NCI-H2227 treated with DMSO at 0.1 percent for 48 hours (cell line): Measurements from ENCODE around the gene SDR39U1.
"Not testable (repeated sequence)": the region's sequence is repeated elsewhere in the genome, so short reads cannot be mapped to it uniquely, and the experiment has no call there.

Source experiments
- DNase-seq: peaks from one replicate; lab custom pipeline; 2025; lab: John Stamatoyannopoulos, UW

Gene SDR39U1, protein sequence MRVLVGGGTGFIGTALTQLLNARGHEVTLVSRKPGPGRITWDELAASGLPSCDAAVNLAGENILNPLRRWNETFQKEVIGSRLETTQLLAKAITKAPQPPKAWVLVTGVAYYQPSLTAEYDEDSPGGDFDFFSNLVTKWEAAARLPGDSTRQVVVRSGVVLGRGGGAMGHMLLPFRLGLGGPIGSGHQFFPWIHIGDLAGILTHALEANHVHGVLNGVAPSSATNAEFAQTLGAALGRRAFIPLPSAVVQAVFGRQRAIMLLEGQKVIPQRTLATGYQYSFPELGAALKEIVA

DNA sequence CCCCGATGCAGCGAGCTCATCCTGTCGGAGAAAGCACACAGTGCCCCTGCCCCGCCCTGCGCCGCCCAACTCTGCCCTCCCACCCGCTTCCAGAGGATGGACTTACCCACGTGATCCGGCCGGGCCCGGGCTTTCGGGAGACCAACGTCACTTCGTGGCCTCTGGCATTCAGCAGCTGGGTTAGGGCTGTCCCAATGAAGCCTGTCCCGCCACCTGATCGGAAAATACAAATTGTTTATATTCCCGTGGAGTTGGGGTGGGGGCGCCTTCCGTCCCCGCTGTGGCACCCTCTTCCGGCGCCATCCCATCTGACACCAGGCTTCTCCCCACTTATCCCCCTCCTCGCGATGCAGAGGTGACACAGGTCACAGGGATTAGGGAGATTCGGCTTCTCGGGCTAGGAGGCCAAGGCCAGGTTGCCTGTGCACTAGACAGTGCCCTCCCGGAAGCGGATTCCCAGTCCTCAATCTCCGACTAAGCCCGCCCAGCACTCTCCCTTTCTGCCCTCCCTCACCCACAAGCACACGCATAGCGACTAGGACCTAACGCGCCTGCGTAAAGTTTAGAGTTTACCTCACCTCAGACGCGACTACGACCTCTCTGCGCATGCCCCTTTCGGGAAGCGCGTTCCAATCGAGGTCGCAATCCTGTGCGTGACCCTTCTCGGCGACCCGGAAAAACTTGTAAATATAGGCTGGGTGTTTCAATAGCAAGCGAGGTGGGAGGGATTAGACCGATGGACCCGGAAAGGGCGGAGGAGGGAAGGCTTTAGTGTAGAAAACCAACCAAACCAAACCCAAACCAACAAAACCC is at the start of gene SDR39U1:
Gene SDR39U1, minus strand, starts transcription at position 537 of the 813 bp plus-strand sequence. Its CDS starts 7 bp downstream, at position 530.
- DNase-seq, result peak; percentile 98

GRCh38 chr14:24491586-24492408 is 49.2 kb upstream of the SDR39U1 start:
- not testable (repeated sequence) for DNase-seq

DNA sequence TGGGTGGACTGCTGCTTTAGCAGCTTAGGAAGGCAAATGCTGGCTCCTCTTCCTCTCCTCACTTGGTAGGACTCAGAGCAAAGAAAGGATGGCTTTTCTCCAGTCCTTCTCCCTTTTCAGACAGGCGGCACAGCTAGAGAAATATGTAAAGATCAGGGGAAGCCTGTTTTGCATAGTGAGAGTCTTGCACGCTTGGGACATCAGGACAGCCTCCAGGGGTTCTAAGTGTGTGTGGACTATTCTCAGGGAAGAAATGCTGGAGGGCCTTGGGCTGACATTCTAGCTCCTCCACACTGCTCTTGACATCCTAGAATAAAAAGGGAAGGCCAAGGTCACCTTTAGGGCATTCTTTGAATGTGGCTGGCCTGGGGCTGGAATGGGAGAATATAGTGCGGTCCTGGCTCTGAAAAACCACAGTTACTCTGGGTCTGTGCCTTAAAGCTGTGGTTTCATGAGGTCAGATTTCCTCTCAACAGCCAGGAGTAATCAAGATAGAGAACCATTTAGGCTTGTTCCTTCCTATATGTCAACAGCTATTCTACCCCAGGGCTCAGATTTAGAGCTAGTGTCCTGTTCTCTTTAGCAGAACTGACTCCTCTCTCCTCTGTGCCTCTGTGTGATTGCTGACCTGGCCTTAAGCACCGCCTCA is 41.2 kb upstream of the SDR39U1 start:
- DNase-seq, result no peak

DNA sequence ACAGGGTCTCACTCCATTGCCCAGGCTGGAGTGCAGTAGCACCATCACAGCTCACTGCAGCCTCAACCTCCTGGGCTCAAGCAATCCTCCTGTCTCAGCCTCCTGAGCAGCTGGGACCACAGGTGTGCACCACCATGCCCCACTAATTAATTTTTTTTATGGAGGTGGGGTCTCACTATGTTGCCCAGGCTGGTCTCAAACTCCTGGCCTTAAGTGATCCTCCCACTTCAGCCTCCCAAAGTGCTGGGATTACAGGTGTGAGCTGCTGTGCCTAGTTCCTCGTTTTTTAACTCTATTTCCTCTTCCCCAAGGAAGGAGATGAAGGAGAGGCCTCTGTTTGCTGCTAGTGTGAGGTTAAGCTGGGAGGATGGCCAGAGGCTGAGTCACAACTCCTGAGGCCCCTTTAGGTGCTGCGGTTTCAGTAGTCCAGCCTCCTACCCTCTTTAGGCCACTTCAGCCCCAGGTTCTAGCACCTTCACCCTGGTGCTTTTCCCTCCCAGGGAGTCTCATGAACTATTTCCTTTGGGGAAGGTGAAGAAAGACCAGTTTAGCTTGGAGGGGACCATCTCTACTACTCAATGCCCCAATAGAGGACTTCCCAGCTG is 40.2 kb upstream of the SDR39U1 start:
- DNase-seq, result not testable (repeated sequence)

GRCh38 chr14:24481622-24482324 is 39.2 kb upstream of the SDR39U1 start:
- no peak for DNase-seq

DNA sequence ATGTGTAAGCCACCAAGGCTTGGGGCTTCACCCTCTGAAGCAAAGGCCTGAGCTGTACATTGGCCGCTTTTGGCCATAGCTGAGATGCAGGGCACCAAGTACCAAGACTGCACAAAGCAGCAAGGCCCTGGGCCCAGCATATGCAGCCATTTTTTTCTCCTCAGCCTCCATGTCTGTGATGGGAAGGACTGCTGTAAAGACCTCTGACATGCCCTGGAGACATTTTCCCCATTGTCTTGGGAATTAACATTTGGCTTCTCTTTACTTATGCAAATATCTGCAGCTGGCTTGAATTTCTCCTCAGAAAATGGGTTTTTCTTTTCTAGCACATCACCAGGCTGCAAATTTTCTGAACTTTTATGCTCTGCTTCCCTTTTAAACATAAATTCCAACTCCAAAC is 37.4 kb upstream of the SDR39U1 start:
- not testable (repeated sequence) for DNase-seq

GRCh38 chr14:24475261-24475660 is 32.7 kb upstream of the SDR39U1 start:
- no peak for DNase-seq

DNA sequence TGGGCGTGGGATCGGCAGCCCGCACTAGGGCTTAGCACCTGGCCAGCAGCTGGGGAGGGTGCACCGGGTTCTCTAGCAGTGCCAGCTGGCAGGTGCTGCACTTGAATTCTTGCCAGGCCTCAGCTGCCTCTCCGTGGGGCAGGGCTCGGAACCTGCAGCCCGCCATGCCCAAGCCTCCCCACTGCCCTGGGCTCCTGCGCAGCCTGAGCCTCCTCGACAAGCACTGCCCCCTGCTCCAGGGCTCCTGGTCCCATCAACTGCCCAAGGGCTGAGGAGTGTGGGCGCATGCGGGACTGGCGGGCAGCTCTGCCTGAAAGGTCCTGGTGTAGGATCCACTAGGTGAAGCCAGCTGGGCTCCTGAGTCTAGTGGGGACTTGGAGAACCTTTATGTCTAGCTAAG is 30.6 kb upstream of the SDR39U1 start:
- DNase-seq, result no peak

DNA sequence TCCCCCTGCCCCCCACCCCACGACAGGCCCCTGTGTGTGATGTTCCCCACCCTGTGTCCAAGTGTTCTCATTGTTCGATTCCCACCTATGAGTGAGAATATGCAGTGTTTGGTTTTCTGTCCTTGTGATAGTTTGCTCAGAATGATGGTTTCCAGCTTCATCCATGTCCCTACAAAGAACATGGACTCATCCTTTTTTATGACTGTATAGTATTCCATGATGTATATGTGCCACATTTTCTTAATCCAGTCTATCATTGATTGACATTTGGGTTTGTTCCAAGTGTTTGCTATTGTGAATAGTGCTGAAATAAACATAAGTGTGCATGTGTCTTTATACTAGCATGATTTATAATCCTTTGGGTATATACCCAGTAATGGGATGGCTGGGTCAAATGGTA is 27.9 kb upstream of the SDR39U1 start:
- not testable (repeated sequence) for DNase-seq

GRCh38 chr14:24465805-24466204 is 23.2 kb upstream of the SDR39U1 start:
- no peak for DNase-seq

DNA sequence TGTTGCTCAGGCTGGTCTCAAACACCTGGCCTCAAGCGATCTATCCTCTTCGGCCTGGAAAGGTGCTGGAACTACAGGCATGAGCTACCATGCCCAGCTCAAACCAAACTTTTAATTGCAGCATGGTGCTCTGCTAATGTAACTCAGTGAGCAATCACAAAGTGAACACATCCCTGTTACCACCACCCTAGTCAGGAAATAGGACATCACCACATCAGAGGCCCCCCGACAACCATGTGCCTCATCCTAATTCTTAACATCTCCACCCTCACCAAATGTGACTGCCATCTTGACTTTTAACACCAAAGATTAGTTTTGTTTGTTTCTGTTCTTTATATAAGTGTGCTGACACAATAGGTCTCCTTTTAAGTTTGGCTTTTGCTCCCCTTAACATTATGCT is 22.8 kb upstream of the SDR39U1 start:
- DNase-seq, result no peak

DNA sequence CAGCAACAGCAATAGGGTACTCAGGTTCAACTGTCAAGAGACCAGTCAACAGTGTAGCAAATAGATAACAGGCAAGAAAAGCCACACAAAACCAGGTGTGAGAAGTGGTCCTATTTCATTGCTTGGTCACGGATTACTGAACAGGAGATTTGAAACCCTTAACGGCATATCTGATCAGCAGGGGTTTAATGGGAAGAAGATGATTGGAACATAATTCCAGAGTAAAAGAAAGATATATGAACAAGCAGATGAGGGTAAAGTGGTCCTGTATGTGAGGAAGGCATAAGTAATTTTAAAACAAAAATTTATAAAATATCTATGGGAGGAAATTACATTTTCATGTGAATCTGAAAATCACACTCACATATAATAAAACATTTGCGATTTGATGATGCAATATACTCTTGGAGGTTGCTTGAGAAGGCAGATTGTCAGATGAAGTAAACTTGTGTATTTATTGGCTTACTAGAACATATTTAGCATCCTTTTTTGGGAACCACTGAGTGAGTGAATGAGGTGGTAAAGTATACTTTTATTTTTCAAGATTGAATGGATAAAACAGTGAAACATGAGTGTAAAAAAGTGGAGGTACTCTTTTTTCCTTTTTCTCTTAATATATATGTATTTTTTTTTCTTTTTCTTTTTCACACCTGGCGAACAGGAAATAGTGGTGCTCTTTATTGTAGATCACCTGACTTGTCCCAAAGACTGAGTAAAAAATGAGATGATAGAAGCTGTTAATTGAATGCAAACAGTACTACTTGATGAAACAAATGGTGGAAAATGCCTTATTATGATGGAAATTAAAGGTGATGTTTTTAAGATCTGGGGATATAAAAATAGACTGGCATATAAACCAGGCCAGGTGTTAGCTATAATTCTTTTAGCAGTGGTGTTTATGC is 21.6 kb upstream of the SDR39U1 start:
- DNase-seq, result no peak

DNA sequence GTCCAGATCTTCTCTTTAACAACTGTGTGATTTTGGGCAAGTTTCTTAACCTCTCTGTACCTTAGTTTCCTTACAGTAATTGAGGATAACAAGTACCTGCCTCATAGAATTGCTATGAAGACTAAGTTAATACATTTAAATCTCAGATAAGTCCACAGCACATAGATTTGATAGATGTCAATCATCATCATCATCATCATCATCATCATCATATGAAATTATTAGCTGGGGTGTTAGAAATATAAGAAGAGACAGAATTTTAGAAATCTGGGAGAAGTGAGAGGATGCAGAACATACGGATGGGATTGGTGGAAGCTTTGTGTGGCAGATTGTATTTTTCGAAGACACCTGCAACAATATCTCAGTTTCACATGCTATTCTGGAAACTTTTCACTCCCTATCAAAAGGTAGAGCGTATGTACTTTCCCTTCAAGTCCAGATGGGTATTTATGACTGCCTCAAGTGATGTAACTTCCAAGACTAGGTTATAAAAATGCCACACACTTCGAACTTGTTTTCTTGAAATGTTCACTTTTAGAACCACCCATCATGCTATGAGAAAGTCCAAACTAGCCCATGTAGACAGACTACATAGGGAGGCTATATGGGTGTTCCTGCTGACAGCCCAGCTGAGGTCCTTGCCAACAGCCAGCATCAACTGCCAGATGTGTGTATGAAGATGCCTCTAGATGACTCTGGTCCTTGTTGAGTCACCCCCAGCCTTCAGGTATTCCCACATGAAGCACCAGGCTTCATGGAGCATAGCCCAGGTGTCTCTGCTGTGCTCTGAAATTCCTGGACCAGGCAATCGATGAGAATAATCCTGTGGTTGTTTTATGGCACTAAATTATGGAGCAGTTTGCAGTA is 20.7 kb upstream of the SDR39U1 start:
- DNase-seq, result no peak

- DNase-seq, result no peak
These were observed 18.8 kb upstream of the SDR39U1 start for GRCh38 chr14:24461336-24461735.

DNA sequence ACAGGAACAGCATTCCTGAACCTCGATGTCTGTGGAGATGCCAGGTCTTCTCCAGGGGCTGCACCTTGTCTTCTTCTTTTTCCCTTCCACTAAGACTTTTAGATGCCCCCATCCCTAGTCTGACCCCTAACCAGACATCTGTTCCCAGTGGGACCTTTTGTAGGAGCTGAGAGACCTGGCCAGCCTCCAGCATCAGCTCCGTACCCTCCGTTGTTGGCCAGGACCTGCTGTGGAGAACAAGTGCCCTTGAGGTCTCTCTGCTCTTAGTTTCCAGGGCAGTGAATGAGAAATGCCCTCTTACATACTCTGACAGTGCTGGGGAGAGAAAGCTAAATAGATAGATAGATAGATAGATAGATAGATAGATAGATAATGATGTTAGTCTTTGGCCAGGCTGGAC is 16.8 kb upstream of the SDR39U1 start:
- no peak for DNase-seq

DNA sequence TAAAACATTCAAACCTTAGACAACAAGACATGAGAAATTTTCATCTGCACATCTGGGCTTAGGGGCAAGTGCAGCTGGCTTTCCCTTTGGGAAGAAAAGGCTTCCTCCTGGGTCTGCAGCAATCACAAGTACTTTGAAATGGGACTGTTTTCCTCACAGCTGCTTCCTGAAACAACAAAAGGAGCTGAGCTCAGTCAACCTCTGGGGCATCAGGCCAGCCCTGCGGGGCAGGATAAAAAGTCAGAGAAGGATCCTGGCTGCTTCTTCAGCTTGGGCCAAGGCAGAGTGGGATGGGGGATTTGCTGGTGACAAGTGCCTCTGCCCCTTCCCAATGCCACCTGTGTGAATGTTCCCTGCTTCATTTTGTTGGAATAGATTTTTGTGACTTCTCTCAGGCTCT is 16.2 kb upstream of the SDR39U1 start:
- no peak for DNase-seq

DNA sequence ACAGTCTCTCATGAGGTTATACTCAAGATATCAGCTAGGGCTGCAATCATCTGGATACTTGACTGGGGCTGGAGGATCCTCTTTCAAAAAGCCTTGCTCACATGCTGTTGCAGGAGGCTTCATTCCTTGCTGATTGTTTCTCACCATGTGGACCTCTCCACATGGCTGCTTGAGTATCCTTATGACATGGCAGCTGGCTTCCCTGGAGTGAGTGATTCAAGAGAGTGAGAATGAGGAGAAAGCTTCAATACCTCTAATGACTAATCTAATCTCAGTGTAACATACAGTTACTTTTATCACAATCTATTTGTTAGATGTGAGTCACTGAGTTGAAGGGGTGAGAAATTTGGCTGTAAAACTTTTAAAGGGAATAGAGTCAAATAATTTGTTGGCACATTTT is 14.4 kb upstream of the SDR39U1 start:
- DNase-seq, result no peak

DNA sequence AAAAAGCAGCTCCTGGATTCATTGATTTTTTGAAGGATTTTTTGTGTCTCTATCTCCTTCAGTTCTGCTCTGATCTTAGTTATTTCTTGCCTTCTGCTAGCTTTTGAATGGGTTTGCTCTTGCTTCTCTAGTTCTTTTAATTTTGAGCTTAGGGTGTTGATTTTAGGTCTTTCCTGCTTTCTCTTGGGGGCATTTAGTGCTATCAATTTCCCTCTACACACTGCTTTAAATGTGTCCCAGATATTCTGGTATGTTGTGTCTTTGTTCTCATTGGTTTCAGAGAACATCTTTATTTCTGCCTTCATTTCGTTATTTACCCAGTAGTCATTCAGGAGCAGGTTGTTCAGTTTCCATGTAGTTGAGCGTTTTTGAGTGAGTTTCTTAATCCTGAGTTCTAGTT is 8.3 kb upstream of the SDR39U1 start:
- not testable (repeated sequence) for DNase-seq
